MM.1S (cell line): ENCODE measurements around the gene PPP1R9B.

Experiments used
- CTCF ChIP-seq: fragments of 300-600 bp; sonication (generic); IDR thresholded peaks from 2 replicates; pipeline ENCODE4 v1.5.1; 2016; ENCODE audit warnings: antibody characterized with exemption, low read length, mixed read lengths
- EZH2 ChIP-seq: fragments of 300-600 bp; sonication (generic); optimal IDR thresholded peaks from 2 replicates; pipeline ENCODE3; 2017; ENCODE audit warnings: low read depth, mild to moderate bottlenecking, antibody characterized with exemption, low read length, mixed read lengths
- EZH2phosphoT487 ChIP-seq: fragments of 300-600 bp; sonication (generic); IDR thresholded peaks from 2 replicates; pipeline ENCODE4 v1.6.1; 2018; ENCODE audit warnings: antibody characterized with exemption, low read length

- TF ChIP-seq EZH2 (no peak), CTCF (no peak), EZH2phosphoT487 (no peak)
Measured at GRCh38 chr17:50099003-50099402, 51.5 kb downstream of the PPP1R9B start.
